ENCODE measurements around the gene SLC30A4. TPM values are rescaled to one million over a fixed set of nuclear protein-coding genes. Genes with fewer than 3 reads are reported as not detected.

SLC30A4 gene
- total and polyA plus RNA-seq, 2 experiments from 2014 or later, result not detected

DNA sequence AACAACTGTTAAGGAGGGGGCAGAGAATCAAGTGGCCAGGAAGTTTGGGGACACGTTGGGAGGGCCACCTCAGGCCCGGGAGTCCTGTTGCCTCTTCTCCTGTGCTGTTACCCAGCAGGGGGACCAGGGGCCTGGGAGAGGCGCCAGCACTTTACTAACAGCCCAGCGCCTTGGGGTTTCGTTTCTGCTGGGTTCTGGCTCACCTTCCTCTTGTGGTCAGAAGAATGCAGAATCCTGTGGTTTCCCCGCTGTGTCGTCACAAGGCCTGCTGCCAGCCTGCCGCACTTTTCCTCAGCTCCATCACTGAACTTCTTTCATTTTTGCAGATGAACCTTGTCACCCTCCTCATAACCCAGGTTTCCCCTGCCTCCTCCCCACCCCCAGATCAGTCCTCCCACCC, 67.7 kb downstream of the SLC30A4 start:
- H3K4me3 Mint-ChIP-seq, result no peak overlapping the region
- peaks cover 35% of the 10 kb centered on the region for H3K9me3 Mint-ChIP-seq
- H3K4me1 Mint-ChIP-seq, result peaks cover 12% of the 10 kb centered on the region; the same call in 2 of the 3 replicates
- no peak overlapping the region for H2AFZ ChIP-seq
- H3K27ac ChIP-seq (ENCODE audit: low read depth), result no peak overlapping the region
- no peaks in the 10 kb centered on the region for H4K20me1 ChIP-seq (replicated peaks; ENCODE audit: insufficient read depth)
- H3K27me3 ChIP-seq (ENCODE audit: insufficient read depth), result peaks cover 12% of the 10 kb centered on the region
- no peak for ATAC-seq
- no peak for DNase-seq (ENCODE audit: low spot score)
- H3K27ac Mint-ChIP-seq, result no peak overlapping the region
- H3K9me2 ChIP-seq (ENCODE audit: insufficient read depth), result no peaks in the 10 kb centered on the region
- TF ChIP-seq, protein P1, sequence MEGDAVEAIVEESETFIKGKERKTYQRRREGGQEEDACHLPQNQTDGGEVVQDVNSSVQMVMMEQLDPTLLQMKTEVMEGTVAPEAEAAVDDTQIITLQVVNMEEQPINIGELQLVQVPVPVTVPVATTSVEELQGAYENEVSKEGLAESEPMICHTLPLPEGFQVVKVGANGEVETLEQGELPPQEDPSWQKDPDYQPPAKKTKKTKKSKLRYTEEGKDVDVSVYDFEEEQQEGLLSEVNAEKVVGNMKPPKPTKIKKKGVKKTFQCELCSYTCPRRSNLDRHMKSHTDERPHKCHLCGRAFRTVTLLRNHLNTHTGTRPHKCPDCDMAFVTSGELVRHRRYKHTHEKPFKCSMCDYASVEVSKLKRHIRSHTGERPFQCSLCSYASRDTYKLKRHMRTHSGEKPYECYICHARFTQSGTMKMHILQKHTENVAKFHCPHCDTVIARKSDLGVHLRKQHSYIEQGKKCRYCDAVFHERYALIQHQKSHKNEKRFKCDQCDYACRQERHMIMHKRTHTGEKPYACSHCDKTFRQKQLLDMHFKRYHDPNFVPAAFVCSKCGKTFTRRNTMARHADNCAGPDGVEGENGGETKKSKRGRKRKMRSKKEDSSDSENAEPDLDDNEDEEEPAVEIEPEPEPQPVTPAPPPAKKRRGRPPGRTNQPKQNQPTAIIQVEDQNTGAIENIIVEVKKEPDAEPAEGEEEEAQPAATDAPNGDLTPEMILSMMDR (conservative IDR thresholded peaks at IDR 0.05; ENCODE audit: low read depth in 2 of 2), result no peak
- TF ChIP-seq STAT1 (IDR thresholded peaks at IDR 0.05; ENCODE audit: unreplicated experiment) (no peak), EZH2phosphoT487 (IDR thresholded peaks at IDR 0.05; ENCODE audit: unreplicated experiment) (no peak), NANOG (IDR thresholded peaks at IDR 0.05; ENCODE audit: borderline replicate concordance) (no peak), EZH2 (IDR thresholded peaks at IDR 0.05; ENCODE audit: low read depth, unreplicated experiment) (no peak), POLR2AphosphoS5 (IDR thresholded peaks at IDR 0.05; ENCODE audit: low read depth) (no peak), CREB1 (CRISPR knock-in tag; IDR thresholded peaks at IDR 0.05; ENCODE audit: low read depth) (no peak), ZNF114 (CRISPR knock-in tag; IDR thresholded peaks at IDR 0.05) (no peak), ZNF331 (CRISPR knock-in tag; IDR thresholded peaks at IDR 0.05; ENCODE audit: low read depth) (no peak), JUNB (IDR thresholded peaks at IDR 0.05; ENCODE audit: unreplicated experiment) (no peak), ZNF462 (CRISPR knock-in tag; IDR thresholded peaks at IDR 0.05) (no peak)
- TF ChIP-seq, protein P2, sequence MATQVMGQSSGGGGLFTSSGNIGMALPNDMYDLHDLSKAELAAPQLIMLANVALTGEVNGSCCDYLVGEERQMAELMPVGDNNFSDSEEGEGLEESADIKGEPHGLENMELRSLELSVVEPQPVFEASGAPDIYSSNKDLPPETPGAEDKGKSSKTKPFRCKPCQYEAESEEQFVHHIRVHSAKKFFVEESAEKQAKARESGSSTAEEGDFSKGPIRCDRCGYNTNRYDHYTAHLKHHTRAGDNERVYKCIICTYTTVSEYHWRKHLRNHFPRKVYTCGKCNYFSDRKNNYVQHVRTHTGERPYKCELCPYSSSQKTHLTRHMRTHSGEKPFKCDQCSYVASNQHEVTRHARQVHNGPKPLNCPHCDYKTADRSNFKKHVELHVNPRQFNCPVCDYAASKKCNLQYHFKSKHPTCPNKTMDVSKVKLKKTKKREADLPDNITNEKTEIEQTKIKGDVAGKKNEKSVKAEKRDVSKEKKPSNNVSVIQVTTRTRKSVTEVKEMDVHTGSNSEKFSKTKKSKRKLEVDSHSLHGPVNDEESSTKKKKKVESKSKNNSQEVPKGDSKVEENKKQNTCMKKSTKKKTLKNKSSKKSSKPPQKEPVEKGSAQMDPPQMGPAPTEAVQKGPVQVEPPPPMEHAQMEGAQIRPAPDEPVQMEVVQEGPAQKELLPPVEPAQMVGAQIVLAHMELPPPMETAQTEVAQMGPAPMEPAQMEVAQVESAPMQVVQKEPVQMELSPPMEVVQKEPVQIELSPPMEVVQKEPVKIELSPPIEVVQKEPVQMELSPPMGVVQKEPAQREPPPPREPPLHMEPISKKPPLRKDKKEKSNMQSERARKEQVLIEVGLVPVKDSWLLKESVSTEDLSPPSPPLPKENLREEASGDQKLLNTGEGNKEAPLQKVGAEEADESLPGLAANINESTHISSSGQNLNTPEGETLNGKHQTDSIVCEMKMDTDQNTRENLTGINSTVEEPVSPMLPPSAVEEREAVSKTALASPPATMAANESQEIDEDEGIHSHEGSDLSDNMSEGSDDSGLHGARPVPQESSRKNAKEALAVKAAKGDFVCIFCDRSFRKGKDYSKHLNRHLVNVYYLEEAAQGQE (IDR thresholded peaks at IDR 0.05; ENCODE audit: unreplicated experiment), result no peak
- TF ChIP-seq, protein P3, sequence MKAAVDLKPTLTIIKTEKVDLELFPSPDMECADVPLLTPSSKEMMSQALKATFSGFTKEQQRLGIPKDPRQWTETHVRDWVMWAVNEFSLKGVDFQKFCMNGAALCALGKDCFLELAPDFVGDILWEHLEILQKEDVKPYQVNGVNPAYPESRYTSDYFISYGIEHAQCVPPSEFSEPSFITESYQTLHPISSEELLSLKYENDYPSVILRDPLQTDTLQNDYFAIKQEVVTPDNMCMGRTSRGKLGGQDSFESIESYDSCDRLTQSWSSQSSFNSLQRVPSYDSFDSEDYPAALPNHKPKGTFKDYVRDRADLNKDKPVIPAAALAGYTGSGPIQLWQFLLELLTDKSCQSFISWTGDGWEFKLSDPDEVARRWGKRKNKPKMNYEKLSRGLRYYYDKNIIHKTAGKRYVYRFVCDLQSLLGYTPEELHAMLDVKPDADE (IDR thresholded peaks at IDR 0.05), result no peak
- H3K4me2 ChIP-seq, result no peak overlapping the region
- peaks cover 16% of the 10 kb centered on the region; the same call in 2 of the 3 replicates for H3K36me3 Mint-ChIP-seq (ENCODE audit: low read depth)
- H3K36me3 ChIP-seq (ENCODE audit: insufficient read depth), result no peaks in the 10 kb centered on the region
- no peak overlapping the region for H3K4me3 ChIP-seq
- H3K79me2 ChIP-seq (replicated peaks; ENCODE audit: insufficient read depth), result no peaks in the 10 kb centered on the region
- H3K4me1 ChIP-seq (ENCODE audit: insufficient read depth), result peaks cover 5% of the 10 kb centered on the region; the same call in 1 of the 2 replicates
- H3K27me3 Mint-ChIP-seq (ENCODE audit: insufficient read depth, low read depth, poor library complexity), result peaks cover 8% of the 10 kb centered on the region
- no peaks in the 10 kb centered on the region for H3F3A ChIP-seq (replicated peaks; ENCODE audit: low read depth)

Data from GM23338 (cell line).